ENCODE results near the gene RHCG.

Gene RHCG

DNA sequence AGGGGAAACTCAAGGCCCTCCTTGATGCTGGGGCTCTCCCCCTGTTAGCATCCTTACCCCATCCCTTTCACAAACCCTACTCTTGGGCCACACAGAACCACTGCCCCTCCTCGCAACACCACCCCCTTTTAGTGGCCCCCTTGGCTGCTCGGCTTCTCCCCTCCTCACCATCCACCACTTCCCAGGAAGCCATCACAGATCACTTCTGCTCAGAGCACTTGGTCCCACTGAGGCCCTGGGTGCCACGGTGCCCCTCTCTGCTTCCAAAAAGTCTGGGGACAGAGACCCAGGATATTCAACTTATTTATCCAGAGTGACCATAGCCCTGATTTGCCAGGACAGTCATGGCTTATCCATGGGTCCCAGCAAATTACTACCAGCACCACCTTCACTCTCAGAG lies 2.4 kb downstream of the RHCG start:
- H4K91ac ChIP-seq (ENCODE audit: low read length) = no peak overlapping the region
- no peak overlapping the region for H3K4me2 ChIP-seq (ENCODE audit: low read length, poor library complexity, severe bottlenecking)
- WGBS = 84% methylated on average over 3 of the region's 3 CpGs
- no peak overlapping the region for H2BK5ac ChIP-seq (ENCODE audit: low read depth, low read length, poor library complexity, severe bottlenecking)
- no peak overlapping the region for H3K14ac ChIP-seq (ENCODE audit: low read length in 2 of 2)
- no peak overlapping the region for H2AK5ac ChIP-seq (ENCODE audit: low read length, severe bottlenecking)
- no peak overlapping the region for H4K8ac ChIP-seq (ENCODE audit: low read length)
- no peak overlapping the region for H2AFZ ChIP-seq (ENCODE audit: low read depth, low read length)
- no peak overlapping the region for H2BK120ac ChIP-seq (ENCODE audit: low read depth, low read length)
- no peaks in the 10 kb centered on the region for H3K9me3 ChIP-seq (ENCODE audit: control insufficient read depth, low read length)
- peaks cover 7% of the 10 kb centered on the region for H3K4me1 ChIP-seq (ENCODE audit: control insufficient read depth, insufficient read depth, low read depth, low read length)
- no peak overlapping the region for H3K4me3 ChIP-seq (ENCODE audit: insufficient read depth in 1 of 2, low read depth in 1 of 2, low read length in 2 of 2)
- H3K79me1 ChIP-seq (replicated peaks; ENCODE audit: low read length, poor library complexity, severe bottlenecking) = no peaks in the 10 kb centered on the region
- H3K9ac ChIP-seq (ENCODE audit: low read length) = no peak overlapping the region
- H3K27me3 ChIP-seq (ENCODE audit: control insufficient read depth in 1 of 2, insufficient read depth in 1 of 2, low read length in 2 of 2) = peaks cover 65 to 84% of the 10 kb centered on the region in 2 experiments
- no peaks in the 10 kb centered on the region for H3K36me3 ChIP-seq (ENCODE audit: control insufficient read depth in 1 of 2, insufficient read depth in 2 of 2, low read depth in 1 of 2, low read length in 2 of 2)
- no peak overlapping the region for H3K27ac ChIP-seq (ENCODE audit: low read length, poor library complexity, severe bottlenecking)
- H3K23ac ChIP-seq (ENCODE audit: low read length in 2 of 2) = no peak overlapping the region
- no peak overlapping the region for H3K18ac ChIP-seq (ENCODE audit: low read depth in 1 of 2, low read length in 2 of 2)
- no peak overlapping the region for H3K4ac ChIP-seq (ENCODE audit: low read depth in 1 of 2, low read length in 2 of 2)
- no peak for DNase-seq
- no peak overlapping the region for H2BK15ac ChIP-seq (ENCODE audit: low read depth, poor library complexity, severe bottlenecking)
- no peak overlapping the region for H2BK12ac ChIP-seq (ENCODE audit: low read length in 2 of 2)

DNA sequence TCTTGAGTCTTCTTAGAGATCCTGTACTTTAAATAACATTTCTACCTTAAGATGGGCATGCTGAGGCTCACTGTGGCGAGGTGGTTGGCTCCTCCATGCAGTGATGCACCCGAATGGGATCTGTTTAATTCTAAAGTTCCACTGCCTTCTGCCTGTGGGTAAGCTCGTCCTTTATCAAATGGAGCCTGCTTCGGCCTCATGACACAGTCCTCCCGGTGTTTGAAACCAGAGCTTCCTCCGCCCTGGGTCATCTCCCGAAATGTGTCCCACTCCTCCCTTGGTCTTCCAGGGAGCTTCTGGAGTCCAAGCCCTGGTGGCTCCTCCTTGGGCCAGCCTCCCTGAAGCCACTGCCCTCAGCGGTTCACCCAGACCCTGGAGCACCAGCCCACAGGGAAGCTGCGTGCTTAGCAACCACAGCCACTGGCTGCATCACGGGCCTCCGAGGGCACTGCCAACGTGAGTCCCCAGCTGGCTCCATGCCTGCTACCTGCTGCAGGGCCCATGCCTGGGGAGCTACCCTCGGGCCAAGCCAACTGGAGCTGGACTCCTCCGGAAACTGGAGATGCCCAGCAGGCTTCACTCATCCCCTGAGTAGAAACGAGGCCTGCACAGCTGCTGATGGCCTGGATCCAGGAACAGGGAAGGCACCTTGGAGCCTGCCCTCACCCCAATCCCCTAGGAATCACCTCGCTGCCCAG lies 3.3 kb downstream of the RHCG start:
- peak overlapping the region in 1 of 2 experiments; percentile 9 for H3K23ac ChIP-seq (ENCODE audit: low read length in 2 of 2)
- no peak for DNase-seq
- H3K27ac ChIP-seq (ENCODE audit: low read length, poor library complexity, severe bottlenecking) = no peak overlapping the region
- no peak overlapping the region for H3K9ac ChIP-seq (ENCODE audit: low read length)
- H2BK12ac ChIP-seq (ENCODE audit: low read length in 2 of 2) = no peak overlapping the region
- H2BK15ac ChIP-seq (ENCODE audit: low read depth, poor library complexity, severe bottlenecking) = no peak overlapping the region
- H3K4ac ChIP-seq (ENCODE audit: low read depth in 1 of 2, low read length in 2 of 2) = no peak overlapping the region
- no peaks in the 10 kb centered on the region for H3K79me1 ChIP-seq (replicated peaks; ENCODE audit: low read length, poor library complexity, severe bottlenecking)
- no peak overlapping the region for H3K4me3 ChIP-seq (ENCODE audit: insufficient read depth in 1 of 2, low read depth in 1 of 2, low read length in 2 of 2)
- no peak overlapping the region for H2BK120ac ChIP-seq (ENCODE audit: low read depth, low read length)
- H3K9me3 ChIP-seq (ENCODE audit: control insufficient read depth, low read length) = no peaks in the 10 kb centered on the region
- H3K14ac ChIP-seq (ENCODE audit: low read length in 2 of 2) = no peak overlapping the region
- no peak overlapping the region for H3K18ac ChIP-seq (ENCODE audit: low read depth in 1 of 2, low read length in 2 of 2)
- H3K4me2 ChIP-seq (ENCODE audit: low read length, poor library complexity, severe bottlenecking) = no peak overlapping the region
- H3K4me1 ChIP-seq (ENCODE audit: control insufficient read depth, insufficient read depth, low read depth, low read length) = peaks cover 7% of the 10 kb centered on the region
- H2AK5ac ChIP-seq (ENCODE audit: low read length, severe bottlenecking) = no peak overlapping the region
- WGBS = 68% methylated on average over 15 of the region's 16 CpGs
- no peaks in the 10 kb centered on the region for H3K36me3 ChIP-seq (ENCODE audit: control insufficient read depth in 1 of 2, insufficient read depth in 2 of 2, low read depth in 1 of 2, low read length in 2 of 2)
- no peak overlapping the region for H2AFZ ChIP-seq (ENCODE audit: low read depth, low read length)
- no peak overlapping the region for H4K91ac ChIP-seq (ENCODE audit: low read length)
- H3K27me3 ChIP-seq (ENCODE audit: control insufficient read depth in 1 of 2, insufficient read depth in 1 of 2, low read length in 2 of 2) = peaks cover 63 to 92% of the 10 kb centered on the region in 2 experiments
- no peak overlapping the region for H4K8ac ChIP-seq (ENCODE audit: low read length)
- H2BK5ac ChIP-seq (ENCODE audit: low read depth, low read length, poor library complexity, severe bottlenecking) = no peak overlapping the region

DNA sequence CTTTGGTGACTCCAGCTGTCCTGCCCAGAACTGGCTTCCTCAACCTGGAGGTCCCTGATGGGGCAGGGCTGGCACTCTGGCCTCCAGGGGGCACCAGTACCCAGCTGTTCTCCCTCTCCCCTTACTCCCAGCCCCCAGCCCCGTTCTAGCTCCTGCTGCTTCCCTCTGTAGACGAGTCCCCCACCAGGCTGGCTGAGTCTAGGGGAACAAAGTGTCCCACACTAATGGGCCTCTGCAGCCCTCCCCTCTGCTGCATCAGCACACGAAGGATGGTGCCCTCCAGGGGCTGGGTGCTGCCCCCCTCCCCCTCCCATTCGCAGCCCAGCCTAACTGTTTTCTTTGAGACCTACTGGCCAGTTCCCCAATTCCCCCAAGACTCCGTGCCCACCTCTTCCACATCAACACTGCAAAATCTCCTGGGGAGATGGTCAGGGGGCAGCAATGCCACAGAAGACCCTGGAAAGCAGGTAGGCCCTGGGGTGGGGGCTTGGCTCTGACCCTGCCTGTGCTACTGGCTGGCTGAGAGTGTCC lies 4.2 kb downstream of the RHCG start:
- no peak overlapping the region for H3K23ac ChIP-seq (ENCODE audit: low read length in 2 of 2)
- H3K9me3 ChIP-seq (ENCODE audit: control insufficient read depth, low read length) = no peaks in the 10 kb centered on the region
- no peak overlapping the region for H4K8ac ChIP-seq (ENCODE audit: low read length)
- H3K4ac ChIP-seq (ENCODE audit: low read depth in 1 of 2, low read length in 2 of 2) = no peak overlapping the region
- no peak overlapping the region for H3K4me3 ChIP-seq (ENCODE audit: insufficient read depth in 1 of 2, low read depth in 1 of 2, low read length in 2 of 2)
- H2BK15ac ChIP-seq (ENCODE audit: low read depth, poor library complexity, severe bottlenecking) = no peak overlapping the region
- no peak overlapping the region for H2AFZ ChIP-seq (ENCODE audit: low read depth, low read length)
- H3K4me1 ChIP-seq (ENCODE audit: control insufficient read depth, insufficient read depth, low read depth, low read length) = peaks cover 7% of the 10 kb centered on the region
- no peak overlapping the region for H3K18ac ChIP-seq (ENCODE audit: low read depth in 1 of 2, low read length in 2 of 2)
- H3K27me3 ChIP-seq (ENCODE audit: control insufficient read depth in 1 of 2, insufficient read depth in 1 of 2, low read length in 2 of 2) = peaks cover 69 to 98% of the 10 kb centered on the region in 2 experiments
- H3K27ac ChIP-seq (ENCODE audit: low read length, poor library complexity, severe bottlenecking) = no peak overlapping the region
- H3K4me2 ChIP-seq (ENCODE audit: low read length, poor library complexity, severe bottlenecking) = no peak overlapping the region
- no peaks in the 10 kb centered on the region for H3K79me1 ChIP-seq (replicated peaks; ENCODE audit: low read length, poor library complexity, severe bottlenecking)
- H3K9ac ChIP-seq (ENCODE audit: low read length) = no peak overlapping the region
- H2BK12ac ChIP-seq (ENCODE audit: low read length in 2 of 2) = no peak overlapping the region
- H2BK120ac ChIP-seq (ENCODE audit: low read depth, low read length) = no peak overlapping the region
- no peak overlapping the region for H4K91ac ChIP-seq (ENCODE audit: low read length)
- H2AK5ac ChIP-seq (ENCODE audit: low read length, severe bottlenecking) = no peak overlapping the region
- H3K14ac ChIP-seq (ENCODE audit: low read length in 2 of 2) = no peak overlapping the region
- WGBS = 30% methylated on average over 5 of the region's 5 CpGs
- H2BK5ac ChIP-seq (ENCODE audit: low read depth, low read length, poor library complexity, severe bottlenecking) = no peak overlapping the region
- no peak for DNase-seq
- no peaks in the 10 kb centered on the region for H3K36me3 ChIP-seq (ENCODE audit: control insufficient read depth in 1 of 2, insufficient read depth in 2 of 2, low read depth in 1 of 2, low read length in 2 of 2)

DNA sequence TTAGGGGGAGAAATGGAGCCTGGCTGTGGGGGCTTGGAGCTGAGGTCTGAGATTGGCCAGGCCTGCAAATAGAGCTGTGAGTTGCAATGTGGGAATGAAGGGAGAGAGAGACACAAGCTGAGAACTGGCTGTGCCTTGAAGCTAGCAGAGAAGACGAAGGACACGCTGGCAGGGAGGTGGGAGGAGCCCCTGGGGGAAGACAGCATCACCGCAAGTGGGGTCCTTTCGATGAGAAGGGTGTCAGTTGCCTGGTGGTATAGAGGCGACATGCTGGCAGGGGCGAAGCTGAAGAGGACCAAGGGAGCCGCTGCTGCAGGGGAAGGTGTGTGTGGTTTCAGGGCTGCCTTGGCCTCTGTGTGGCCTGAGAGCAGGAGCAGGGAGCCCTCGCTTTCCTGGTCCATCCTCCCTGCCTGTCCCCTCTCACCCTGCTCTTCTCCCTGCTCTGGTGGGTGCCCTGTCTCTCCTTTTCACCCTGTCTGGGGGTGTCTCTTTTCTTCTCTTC lies 5.5 kb downstream of the RHCG start:
- Histone ChIP-seq H3K9me3 (ENCODE audit: control insufficient read depth, low read length) (no peaks in the 10 kb centered on the region), H3K4me3 (ENCODE audit: insufficient read depth in 1 of 2, low read depth in 1 of 2, low read length in 2 of 2) (no peak overlapping the region), H2AK5ac (ENCODE audit: low read length, severe bottlenecking) (no peak overlapping the region), H2BK120ac (ENCODE audit: low read depth, low read length) (no peak overlapping the region), H4K91ac (ENCODE audit: low read length) (no peak overlapping the region), H4K8ac (ENCODE audit: low read length) (no peak overlapping the region), H3K36me3 (ENCODE audit: control insufficient read depth in 1 of 2, insufficient read depth in 2 of 2, low read depth in 1 of 2, low read length in 2 of 2) (no peaks in the 10 kb centered on the region), H2BK15ac (ENCODE audit: low read depth, poor library complexity, severe bottlenecking) (no peak overlapping the region), H2BK12ac (ENCODE audit: low read length in 2 of 2) (no peak overlapping the region), H3K9ac (ENCODE audit: low read length) (no peak overlapping the region), H3K27ac (ENCODE audit: low read length, poor library complexity, severe bottlenecking) (no peak overlapping the region), H3K27me3 (ENCODE audit: control insufficient read depth in 1 of 2, insufficient read depth in 1 of 2, low read length in 2 of 2) (peaks cover 59 to 97% of the 10 kb centered on the region in 2 experiments), H3K23ac (ENCODE audit: low read length in 2 of 2) (no peak overlapping the region), H2AFZ (ENCODE audit: low read depth, low read length) (no peak overlapping the region), H3K18ac (ENCODE audit: low read depth in 1 of 2, low read length in 2 of 2) (no peak overlapping the region), H3K4me2 (ENCODE audit: low read length, poor library complexity, severe bottlenecking) (no peak overlapping the region), H2BK5ac (ENCODE audit: low read depth, low read length, poor library complexity, severe bottlenecking) (no peak overlapping the region), H3K79me1 (replicated peaks; ENCODE audit: low read length, poor library complexity, severe bottlenecking) (no peaks in the 10 kb centered on the region), H3K4me1 (ENCODE audit: control insufficient read depth, insufficient read depth, low read depth, low read length) (no peaks in the 10 kb centered on the region), H3K4ac (ENCODE audit: low read depth in 1 of 2, low read length in 2 of 2) (no peak overlapping the region), H3K14ac (ENCODE audit: low read length in 2 of 2) (no peak overlapping the region)
- WGBS = 58% methylated on average over 7 of the region's 8 CpGs
- no peak for DNase-seq
